Trophoblast cell (in vitro differentiated cells and primary cell): ENCODE data around the gene CEP78.

Experiments
- DNase-seq, 2 donors: peaks; one replicate each; pipeline ENCODE4 v3.0.0-alpha.2; 2016
- H2AFZ ChIP-seq: 2 replicates; pipeline ENCODE4 v1.6.1; 2013; ENCODE audit warnings: low read length, moderate library complexity, mild to moderate bottlenecking; ENCODE audit not compliant: insufficient read depth, poor library complexity
- H2AK5ac ChIP-seq: 2 replicates; pipeline ENCODE4 v1.6.1; 2013; ENCODE audit warnings: mild to moderate bottlenecking, low read length
- H2BK120ac ChIP-seq: 2 replicates; pipeline ENCODE4 v1.6.1; 2013; ENCODE audit warnings: low read length, mild to moderate bottlenecking, moderate library complexity; ENCODE audit not compliant: insufficient read depth, poor library complexity
- H2BK12ac ChIP-seq: 2 replicates; pipeline ENCODE4 v1.6.1; 2013; ENCODE audit warnings: mild to moderate bottlenecking, low read length, moderate library complexity
- H2BK5ac ChIP-seq: 2 replicates; pipeline ENCODE4 v1.6.1; 2013; ENCODE audit warnings: low read length, low read depth, moderate library complexity, mild to moderate bottlenecking; ENCODE audit not compliant: poor library complexity
- H3K14ac ChIP-seq: 2 replicates; pipeline ENCODE4 v1.6.1; 2013; ENCODE audit warnings: mild to moderate bottlenecking, low read length
- H3K18ac ChIP-seq: 2 replicates; pipeline ENCODE4 v1.6.1; 2013; ENCODE audit warnings: mild to moderate bottlenecking, low read length
- H3K23ac ChIP-seq: 2 replicates; pipeline ENCODE4 v1.6.1; 2013; ENCODE audit warnings: low read length
- H3K27ac ChIP-seq: 2 replicates; pipeline ENCODE4 v1.5.1; 2013; ENCODE audit warnings: low read depth, mild to moderate bottlenecking, inconsistent platforms, low read length, moderate library complexity
- H3K27me3 ChIP-seq: 2 replicates; pipeline ENCODE4 v1.6.1; 2013; ENCODE audit warnings: inconsistent platforms, mild to moderate bottlenecking, low read length, moderate library complexity; ENCODE audit not compliant: insufficient read depth
- H3K36me3 ChIP-seq, 2 experiments: 1 replicate in 1 of 2; 2 replicates in 1 of 2; pipeline ENCODE4 v1.6.1; 2013; ENCODE audit warnings: low read length in 2 of 2, mild to moderate bottlenecking in 2 of 2, moderate library complexity in 1 of 2; ENCODE audit not compliant: insufficient read depth in 2 of 2, control insufficient read depth in 1 of 2
- H3K4ac ChIP-seq: 2 replicates; pipeline ENCODE4 v1.6.1; 2013; ENCODE audit warnings: low read depth, mild to moderate bottlenecking, low read length, moderate library complexity
- H3K4me1 ChIP-seq, 2 experiments: 1 replicate in 1 of 2; 2 replicates in 1 of 2; pipeline ENCODE4 v1.6.1; 2013; ENCODE audit warnings: low read length in 2 of 2, mild to moderate bottlenecking in 2 of 2, moderate library complexity in 1 of 2; ENCODE audit not compliant: insufficient read depth in 2 of 2, control insufficient read depth in 1 of 2
- H3K4me2 ChIP-seq: 2 replicates; pipeline ENCODE4 v1.6.1; 2013; ENCODE audit warnings: inconsistent platforms, mild to moderate bottlenecking, low read length, moderate library complexity
- H3K4me3 ChIP-seq: 2 replicates; pipeline ENCODE4 v1.5.1; 2013; ENCODE audit warnings: mild to moderate bottlenecking, low read depth, low read length, inconsistent platforms
- H3K79me1 ChIP-seq: one replicate; pipeline ENCODE4 v1.6.1; 2013; ENCODE audit warnings: low read length
- H3K79me2 ChIP-seq: 2 replicates; pipeline ENCODE4 v1.6.1; 2013; ENCODE audit warnings: low read length, mild to moderate bottlenecking; ENCODE audit not compliant: control insufficient read depth, insufficient read depth, poor library complexity
- H3K9ac ChIP-seq: 2 replicates; pipeline ENCODE4 v1.6.1; 2013; ENCODE audit warnings: mild to moderate bottlenecking, low read length
- H3K9me3 ChIP-seq: 2 replicates; pipeline ENCODE4 v1.6.1; 2013; ENCODE audit warnings: low read depth, mild to moderate bottlenecking, control low read depth, inconsistent platforms, low read length; ENCODE audit not compliant: insufficient read depth
- H4K12ac ChIP-seq: 2 replicates; pipeline ENCODE4 v1.6.1; 2013; ENCODE audit warnings: low read depth, mild to moderate bottlenecking, low read length, moderate library complexity
- H4K8ac ChIP-seq: 2 replicates; pipeline ENCODE4 v1.6.1; 2013; ENCODE audit warnings: low read depth, mild to moderate bottlenecking, low read length, moderate library complexity
- H4K91ac ChIP-seq: one replicate; pipeline ENCODE4 v1.6.1; 2013; ENCODE audit warnings: low read depth, mild to moderate bottlenecking, low read length, moderate library complexity
- whole genome bisulfite sequencing: extraction: QIAGEN DNeasy Blood & Tissue Kit; methylation state at CpG from one replicate; pipeline ENCODE4 v1.1.7; 2013; ENCODE audit warnings: missing lambda C conversion rate; ENCODE audit not compliant: insufficient read length, insufficient coverage; ENCODE audit errors: extremely low coverage; 5-methylcytosine and 5-hydroxymethylcytosine counted together

The CEP78 gene

DNA sequence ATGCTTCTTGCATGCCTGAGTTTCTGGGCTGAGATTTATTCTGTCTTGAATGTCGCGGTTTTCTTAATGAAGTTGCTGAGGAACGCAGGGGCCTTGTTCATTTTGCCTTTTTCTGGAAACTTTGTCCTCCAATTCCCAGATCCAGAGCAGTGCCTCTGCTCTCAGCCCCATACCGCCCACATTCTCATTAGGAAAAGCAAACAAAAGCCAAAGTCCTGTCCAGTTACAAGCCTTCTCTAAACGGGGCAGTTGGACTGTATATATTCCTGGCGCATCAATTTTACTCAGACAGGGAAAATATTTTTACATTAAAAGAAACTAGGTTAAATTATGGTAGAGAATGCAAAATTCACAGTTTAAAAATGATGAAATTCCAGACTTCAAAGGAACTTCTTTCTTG lies 59.9 kb downstream of the CEP78 start:
- Histone ChIP-seq H3K14ac (no peak overlapping the region), H3K4me2 (peak overlapping the region; percentile 99), H3K18ac (no peak overlapping the region), H4K91ac (no peak overlapping the region), H2BK12ac (no peak overlapping the region), H3K79me2 (peaks cover 8% of the 10 kb centered on the region), H3K23ac (no peak overlapping the region), H3K9me3 (no peaks in the 10 kb centered on the region), H2BK120ac (no peak overlapping the region), H2AK5ac (no peak overlapping the region), H4K8ac (no peak overlapping the region), H2BK5ac (no peak overlapping the region), H3K79me1 (peaks cover 12% of the 10 kb centered on the region), H3K9ac (no peak overlapping the region), H4K12ac (no peak overlapping the region), H3K4me1 (peaks cover 0 to 9% of the 10 kb centered on the region in 2 experiments), H3K4ac (no peak overlapping the region), H2AFZ (no peak overlapping the region), H3K27ac (no peak overlapping the region), H3K27me3 (no peaks in the 10 kb centered on the region), H3K36me3 (no peaks in the 10 kb centered on the region), H3K4me3 (no peak overlapping the region)
- no peak for DNase-seq
- no CpG with 5 or more reads among the region's 6 CpGs for WGBS

DNA sequence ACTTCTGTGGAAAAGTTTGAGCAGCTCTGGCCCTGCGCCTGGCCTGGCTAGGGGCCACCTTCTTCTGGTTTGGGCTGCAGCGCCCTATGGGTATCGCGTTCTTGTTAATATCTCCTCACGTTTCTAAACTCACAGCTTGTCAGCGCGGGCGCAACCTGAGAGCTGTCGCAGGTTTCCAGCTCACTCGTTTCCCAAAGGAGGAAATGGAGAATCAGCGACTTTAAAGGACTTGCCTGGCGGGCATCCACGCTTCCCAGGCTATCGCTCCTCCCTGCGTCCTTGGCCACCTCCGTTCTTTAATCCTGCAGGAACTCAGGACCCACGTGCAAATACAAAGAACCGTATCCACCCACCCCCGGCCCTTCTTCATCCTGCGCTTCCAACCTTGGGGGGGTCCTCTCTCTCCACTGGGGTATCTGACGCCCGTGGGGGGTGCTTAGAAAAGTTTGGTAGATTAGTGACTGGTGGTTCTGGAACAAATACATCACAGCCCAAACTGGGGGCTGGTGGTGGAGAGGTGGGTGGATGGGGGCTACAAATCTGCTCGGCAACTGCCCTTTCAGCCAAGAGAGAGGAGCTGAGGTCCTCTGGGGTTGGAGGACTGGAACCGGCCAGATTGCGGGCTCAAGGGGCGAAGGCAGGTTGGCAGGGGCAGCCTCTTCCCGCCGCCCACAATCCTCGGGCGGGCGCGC lies 60.5 kb downstream of the CEP78 start:
- Histone ChIP-seq H3K9ac (peak overlapping the region; percentile 67), H3K4ac (peak overlapping the region; percentile 57), H2BK120ac (peak overlapping the region; percentile 53), H3K4me2 (peak overlapping the region; percentile 99), H3K36me3 (no peaks in the 10 kb centered on the region), H2BK12ac (no peak overlapping the region), H2AK5ac (no peak overlapping the region), H4K91ac (peak overlapping the region; percentile 80), H3K9me3 (no peaks in the 10 kb centered on the region), H3K4me3 (peak overlapping the region; percentile 71), H3K79me2 (peaks cover 8% of the 10 kb centered on the region), H3K14ac (peak overlapping the region; percentile 40), H2AFZ (peak overlapping the region; percentile 40), H3K27me3 (no peaks in the 10 kb centered on the region), H2BK5ac (peak overlapping the region; percentile 33), H3K27ac (peak overlapping the region; percentile 43), H3K4me1 (peaks cover 0 to 9% of the 10 kb centered on the region in 2 experiments), H4K8ac (peak overlapping the region; percentile 75), H3K23ac (no peak overlapping the region), H3K18ac (peak overlapping the region; percentile 67), H3K79me1 (peaks cover 12% of the 10 kb centered on the region), H4K12ac (peak overlapping the region; percentile 44)
- DNase-seq: peak; percentile 50 to 75
- WGBS: no CpG with 5 or more reads among the region's 32 CpGs

DNA sequence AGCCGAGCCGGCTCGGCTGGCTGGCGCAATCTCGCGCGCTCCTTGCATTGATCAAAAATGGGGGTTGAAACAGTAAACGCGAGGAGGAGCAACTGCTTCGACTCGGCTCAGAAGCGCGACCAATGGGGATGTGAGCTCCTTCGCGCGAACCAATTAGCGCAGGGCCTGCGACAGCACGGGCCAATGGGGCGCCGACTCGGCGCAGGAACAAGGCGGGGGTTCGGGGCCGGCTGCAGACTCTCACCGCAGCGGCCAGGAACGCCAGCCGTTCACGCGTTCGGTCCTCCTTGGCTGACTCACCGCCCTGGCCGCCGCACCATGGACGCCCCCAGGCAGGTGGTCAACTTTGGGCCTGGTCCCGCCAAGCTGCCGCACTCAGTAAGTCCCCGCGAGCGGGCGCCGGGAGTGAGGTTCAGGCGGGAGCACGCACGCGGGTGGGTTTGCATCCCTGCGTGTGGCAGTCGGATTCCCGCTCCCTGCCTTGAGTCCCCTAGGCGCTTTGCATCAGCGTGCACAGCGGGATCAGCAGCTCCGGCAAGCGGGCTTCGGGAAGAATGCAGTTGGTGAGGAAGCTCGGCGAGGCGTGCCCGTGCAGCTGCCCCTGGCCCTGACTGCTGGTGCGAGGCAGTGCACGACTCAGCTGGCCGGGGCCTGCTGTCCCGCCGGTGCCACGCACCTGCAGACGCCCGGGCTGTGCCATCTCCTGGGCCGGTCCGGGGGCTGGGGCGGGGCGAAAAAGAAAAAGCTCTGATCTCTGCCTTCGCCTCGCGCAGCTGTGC lies 61.2 kb downstream of the CEP78 start, which contains the start of gene PSAT1:
Gene PSAT1, plus strand, starts transcription at position 233 of the 779 bp plus-strand sequence. Its CDS starts 86 bp downstream, at position 319.
- H2BK12ac ChIP-seq: no peak within 1 kb of the TSS
- H4K91ac ChIP-seq: peak within 1 kb of the TSS; percentile 80
- H2BK120ac ChIP-seq: peak within 1 kb of the TSS; percentile 53
- no peak within 1 kb of the TSS for H2AK5ac ChIP-seq
- H3K36me3 ChIP-seq: no peaks in the 10 kb centered on the region
- peaks cover 12% of the 10 kb centered on the region for H3K79me1 ChIP-seq
- no CpG with 5 or more reads among the region's 76 CpGs for WGBS
- no peak within 1 kb of the TSS for H3K23ac ChIP-seq
- peak within 1 kb of the TSS; percentile 84 for H3K4me3 ChIP-seq
- peaks cover 8% of the 10 kb centered on the region for H3K79me2 ChIP-seq
- H3K4me2 ChIP-seq: peak within 1 kb of the TSS; percentile 99
- peak within 1 kb of the TSS; percentile 67 for H3K9ac ChIP-seq
- peaks cover 0 to 9% of the 10 kb centered on the region in 2 experiments for H3K4me1 ChIP-seq
- H3K18ac ChIP-seq: peak within 1 kb of the TSS; percentile 67
- peak within 1 kb of the TSS; percentile 78 for H3K14ac ChIP-seq
- peak within 1 kb of the TSS; percentile 33 for H2BK5ac ChIP-seq
- peak within 1 kb of the TSS; percentile 41 for H2AFZ ChIP-seq
- no peaks in the 10 kb centered on the region for H3K27me3 ChIP-seq
- peak within 1 kb of the TSS; percentile 43 for H3K27ac ChIP-seq
- H3K9me3 ChIP-seq: no peaks in the 10 kb centered on the region
- peak within 1 kb of the TSS; percentile 44 for H4K12ac ChIP-seq
- peak within 1 kb of the TSS; percentile 75 for H4K8ac ChIP-seq
- DNase-seq: peak; percentile 93 to 97
- peak within 1 kb of the TSS; percentile 57 for H3K4ac ChIP-seq

DNA sequence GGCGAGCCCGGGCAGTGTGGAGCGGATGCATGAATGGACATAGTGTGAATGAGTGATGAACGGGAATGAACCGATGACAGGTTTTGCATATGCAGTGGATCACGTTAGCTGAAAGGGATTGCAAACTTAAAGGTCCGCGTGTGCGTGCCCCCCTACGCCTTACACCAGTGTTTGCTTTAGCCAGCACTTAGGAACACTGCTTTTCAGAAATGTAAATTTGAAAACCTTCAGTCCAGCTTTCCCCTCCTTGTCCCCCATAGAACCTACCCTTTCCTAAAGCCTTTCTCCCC lies 61.7 kb downstream of the CEP78 start:
- peak overlapping the region; percentile 99 for H3K4me2 ChIP-seq
- H3K4me1 ChIP-seq: peaks cover 0 to 9% of the 10 kb centered on the region in 2 experiments
- no peak overlapping the region for H3K4ac ChIP-seq
- no peak for DNase-seq
- no peak overlapping the region for H4K91ac ChIP-seq
- H3K27ac ChIP-seq: no peak overlapping the region
- no peak overlapping the region for H3K23ac ChIP-seq
- H3K9ac ChIP-seq: peak overlapping the region; percentile 7
- no peak overlapping the region for H4K8ac ChIP-seq
- H4K12ac ChIP-seq: no peak overlapping the region
- H2AK5ac ChIP-seq: no peak overlapping the region
- H3K9me3 ChIP-seq: no peaks in the 10 kb centered on the region
- H3K14ac ChIP-seq: no peak overlapping the region
- no peak overlapping the region for H3K18ac ChIP-seq
- peaks cover 12% of the 10 kb centered on the region for H3K79me1 ChIP-seq
- H2BK12ac ChIP-seq: no peak overlapping the region
- H2BK5ac ChIP-seq: no peak overlapping the region
- H2BK120ac ChIP-seq: peak overlapping the region; percentile 28
- no CpG with 5 or more reads among the region's 10 CpGs for WGBS
- peaks cover 8% of the 10 kb centered on the region for H3K79me2 ChIP-seq
- peak overlapping the region; percentile 41 for H2AFZ ChIP-seq
- H3K4me3 ChIP-seq: peak overlapping the region; percentile 84
- no peaks in the 10 kb centered on the region for H3K27me3 ChIP-seq
- H3K36me3 ChIP-seq: no peaks in the 10 kb centered on the region
